ENCODE measurements around the gene KRT27.
A peak's percentile ranks its signal among the peaks of the same experiment; 100 is the strongest.

KRT27 gene

GRCh38 chr17:40822132-40822812 lies 39.9 kb upstream of the KRT27 start, which contains the start of gene KRT10:
KRT10 (minus strand) TSS chr17:40822614; CDS start chr17:40822585, 29 bp downstream.
- no peak within 1 kb of the TSS for H3K4me3 ChIP-seq (ENCODE audit: low read depth, low read length)
- DNase-seq (ENCODE audit: low read depth), result no peak
- TF ChIP-seq, protein P1, sequence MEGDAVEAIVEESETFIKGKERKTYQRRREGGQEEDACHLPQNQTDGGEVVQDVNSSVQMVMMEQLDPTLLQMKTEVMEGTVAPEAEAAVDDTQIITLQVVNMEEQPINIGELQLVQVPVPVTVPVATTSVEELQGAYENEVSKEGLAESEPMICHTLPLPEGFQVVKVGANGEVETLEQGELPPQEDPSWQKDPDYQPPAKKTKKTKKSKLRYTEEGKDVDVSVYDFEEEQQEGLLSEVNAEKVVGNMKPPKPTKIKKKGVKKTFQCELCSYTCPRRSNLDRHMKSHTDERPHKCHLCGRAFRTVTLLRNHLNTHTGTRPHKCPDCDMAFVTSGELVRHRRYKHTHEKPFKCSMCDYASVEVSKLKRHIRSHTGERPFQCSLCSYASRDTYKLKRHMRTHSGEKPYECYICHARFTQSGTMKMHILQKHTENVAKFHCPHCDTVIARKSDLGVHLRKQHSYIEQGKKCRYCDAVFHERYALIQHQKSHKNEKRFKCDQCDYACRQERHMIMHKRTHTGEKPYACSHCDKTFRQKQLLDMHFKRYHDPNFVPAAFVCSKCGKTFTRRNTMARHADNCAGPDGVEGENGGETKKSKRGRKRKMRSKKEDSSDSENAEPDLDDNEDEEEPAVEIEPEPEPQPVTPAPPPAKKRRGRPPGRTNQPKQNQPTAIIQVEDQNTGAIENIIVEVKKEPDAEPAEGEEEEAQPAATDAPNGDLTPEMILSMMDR (IDR thresholded peaks at IDR 0.05; ENCODE audit: insufficient read depth, low read depth, low read length, missing control alignments), result no peak

GRCh38 chr17:40821536-40821935 lies 39.2 kb upstream of the KRT27 start:
- TF ChIP-seq, protein P1 (IDR thresholded peaks at IDR 0.05; ENCODE audit: insufficient read depth, low read depth, low read length, missing control alignments), result no peak
- no peak for DNase-seq (ENCODE audit: low read depth)
- H3K4me3 ChIP-seq (ENCODE audit: low read depth, low read length), result no peak overlapping the region

DNA sequence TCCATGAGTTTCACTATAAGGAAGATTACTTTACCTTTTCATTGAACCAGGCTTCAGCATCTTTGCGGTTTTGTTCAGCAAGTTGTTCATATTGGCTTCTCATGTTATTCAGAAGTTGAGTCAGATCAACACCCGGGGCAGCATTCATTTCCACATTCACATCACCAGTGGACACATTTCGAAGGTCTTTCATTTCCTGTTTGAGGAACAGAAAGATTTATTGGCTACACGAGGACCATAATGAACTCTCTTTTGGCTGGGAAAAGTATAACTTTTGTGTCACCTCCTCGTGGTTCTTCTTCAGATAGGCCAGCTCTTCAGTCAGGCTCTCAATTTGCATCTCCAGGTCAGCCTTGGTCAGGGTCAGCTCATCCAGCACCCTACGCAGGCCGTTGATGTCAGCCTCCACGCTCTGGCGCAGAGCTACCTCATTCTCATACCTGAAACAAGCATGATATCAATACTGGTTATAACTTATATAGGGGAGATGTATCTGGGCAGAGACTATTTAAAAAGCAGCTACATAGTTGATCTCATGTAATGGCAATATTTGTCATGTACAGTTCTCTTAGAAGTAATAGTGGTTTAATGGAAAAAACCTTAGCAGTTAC lies 38.0 kb upstream of the KRT27 start:
- TF ChIP-seq, protein P1 (IDR thresholded peaks at IDR 0.05; ENCODE audit: insufficient read depth, low read depth, low read length, missing control alignments), result no peak
- no peak overlapping the region for H3K4me3 ChIP-seq (ENCODE audit: low read depth, low read length)
- peak; percentile 5 for DNase-seq (ENCODE audit: low read depth)

DNA sequence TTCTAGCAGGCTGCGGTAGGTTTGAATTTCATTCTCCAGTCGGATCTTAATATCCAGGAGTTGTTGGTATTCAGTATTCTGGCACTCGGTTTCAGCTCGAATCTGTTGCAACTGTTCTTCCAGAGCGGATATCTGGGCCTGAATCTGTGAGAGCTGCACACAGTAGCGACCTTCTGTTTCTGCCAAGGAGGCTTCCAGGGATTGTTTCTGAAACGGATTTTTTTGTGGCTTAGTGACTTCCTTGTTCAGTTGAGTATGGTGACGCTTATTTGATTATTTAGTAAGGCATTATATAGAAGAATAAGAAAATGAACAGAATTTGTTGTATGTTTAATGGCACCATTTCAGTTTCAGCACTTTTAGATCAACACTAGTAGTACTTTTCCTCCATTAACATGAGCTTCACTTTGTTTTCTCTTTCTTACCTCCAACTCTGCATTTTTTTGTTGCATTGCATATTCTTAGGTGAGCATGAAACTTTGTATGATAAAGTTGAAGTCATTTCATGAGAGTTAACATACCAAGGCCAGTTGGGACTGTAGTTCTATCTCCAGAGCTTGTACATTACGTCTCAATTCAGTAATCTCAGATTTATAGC lies 37.3 kb upstream of the KRT27 start:
- DNase-seq (ENCODE audit: low read depth), result no peak
- TF ChIP-seq, protein P1 (IDR thresholded peaks at IDR 0.05; ENCODE audit: insufficient read depth, low read depth, low read length, missing control alignments), result no peak

GRCh38 chr17:40818733-40819527 lies 36.6 kb upstream of the KRT27 start:
- TF ChIP-seq, protein P1 (IDR thresholded peaks at IDR 0.05; ENCODE audit: insufficient read depth, low read depth, low read length, missing control alignments), result no peak
- DNase-seq (ENCODE audit: low read depth), result peak; percentile 92
- peak overlapping the region; percentile 93 for H3K4me3 ChIP-seq (ENCODE audit: low read depth, low read length)

More for the DNA sequence above, 37.3 kb upstream of the KRT27 start:
- H3K4me3 ChIP-seq (ENCODE audit: low read depth, low read length), result peak overlapping the region; percentile 56

DNA sequence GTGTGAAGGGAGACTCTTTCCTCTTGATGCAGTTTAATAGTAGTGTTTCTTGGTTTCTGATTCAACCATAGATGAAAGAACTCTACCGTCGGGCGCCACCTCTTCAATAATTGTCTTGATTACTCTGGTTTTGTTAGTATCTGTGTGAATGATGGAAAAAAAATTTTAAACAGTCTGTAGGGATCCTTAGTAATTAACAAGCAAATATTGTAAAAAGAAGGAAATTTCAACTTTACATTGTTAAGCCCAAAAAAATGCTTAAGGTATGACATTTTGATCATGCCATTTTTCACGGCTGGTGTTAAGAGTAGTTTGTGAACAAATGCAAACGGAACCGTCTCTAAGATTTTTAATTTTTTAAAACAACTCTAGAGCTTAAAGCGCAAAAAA lies 36.0 kb upstream of the KRT27 start:
- TF ChIP-seq, protein P1 (IDR thresholded peaks at IDR 0.05; ENCODE audit: insufficient read depth, low read depth, low read length, missing control alignments), result no peak
- H3K4me3 ChIP-seq (ENCODE audit: low read depth, low read length), result peak overlapping the region; percentile 93
- DNase-seq (ENCODE audit: low read depth), result peak; percentile 3
